ENCODE measurements around the gene RPS25. TPM values are rescaled to one million over a fixed set of nuclear protein-coding genes. Genes with fewer than 3 reads are reported as not detected.

RPS25 gene
- total RNA-seq, 1 experiment from 2014 or later = 1,450 TPM

DNA sequence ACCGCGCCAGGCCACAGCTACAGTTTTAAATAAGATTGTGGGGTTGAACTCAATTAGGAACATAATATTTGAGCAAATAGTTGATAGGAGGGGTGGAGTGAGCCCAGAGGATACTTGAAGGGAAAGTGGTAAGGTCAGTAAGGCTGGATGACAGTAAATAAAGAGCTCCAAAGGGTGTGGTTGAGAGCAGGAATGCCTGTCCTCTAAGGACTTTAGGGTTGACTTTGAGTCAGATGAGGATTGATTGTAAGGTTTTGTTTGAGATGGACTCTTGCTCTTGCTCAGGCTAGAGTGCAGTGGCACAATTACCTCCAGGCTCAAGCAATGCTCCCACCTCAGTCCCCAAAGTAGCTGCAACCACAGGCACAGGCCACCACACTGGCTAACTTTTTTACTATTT lies 44.2 kb downstream of the RPS25 start:
- Histone ChIP-seq H3K18ac (ENCODE audit: insufficient read length, low read depth, low read length) (no peak overlapping the region), H3K4me2 (ENCODE audit: insufficient read depth, insufficient read length, low read length) (no peak overlapping the region), H4K5ac (ENCODE audit: insufficient read length, low read depth, low read length) (no peak overlapping the region), H4K91ac (ENCODE audit: insufficient read length, low read depth, low read length) (no peak overlapping the region), H2BK20ac (ENCODE audit: low read depth, low read length, poor library complexity, severe bottlenecking) (no peak overlapping the region), H3K4me1 (ENCODE audit: insufficient read depth, low read length) (no peaks in the 10 kb centered on the region), H2BK5ac (ENCODE audit: insufficient read length, low read length) (no peak overlapping the region), H4K8ac (replicated peaks; ENCODE audit: insufficient read length, low read depth, low read length) (no peak overlapping the region), H3K9ac (ENCODE audit: extremely low read depth, insufficient read length, low read length) (no peak overlapping the region), H3K79me1 (ENCODE audit: insufficient read depth, low read depth, low read length, poor library complexity, severe bottlenecking) (no peaks in the 10 kb centered on the region), H3K23ac (ENCODE audit: insufficient read length, low read depth, low read length) (no peak overlapping the region), H2AFZ (ENCODE audit: low read length) (no peak overlapping the region), H3T11ph (ENCODE audit: low read length) (no peak overlapping the region), H3K14ac (ENCODE audit: insufficient read depth, low read length) (no peak overlapping the region), H3K56ac (ENCODE audit: insufficient read length, low read depth, low read length) (no peak overlapping the region), H3K79me2 (ENCODE audit: insufficient read depth, low read length) (no peaks in the 10 kb centered on the region), H3K4ac (ENCODE audit: low read depth, low read length) (no peak overlapping the region), H3K27ac (ENCODE audit: insufficient read length, low read depth, low read length) (no peak overlapping the region), H2BK12ac (ENCODE audit: insufficient read length, low read depth, low read length) (no peak overlapping the region), H3K27me3 (ENCODE audit: insufficient read depth, low read length) (no peaks in the 10 kb centered on the region), H2BK15ac (ENCODE audit: low read depth, low read length) (no peak overlapping the region), H3K23me2 (ENCODE audit: insufficient read length, low read depth, low read length, poor library complexity, severe bottlenecking) (no peaks in the 10 kb centered on the region), H2AK5ac (ENCODE audit: insufficient read length, low read length) (no peak overlapping the region), H2BK120ac (ENCODE audit: low read depth, low read length, poor library complexity, severe bottlenecking) (no peak overlapping the region), H3K9me3 (ENCODE audit: control insufficient read depth, low read depth, low read length) (no peaks in the 10 kb centered on the region), H4K20me1 (ENCODE audit: control insufficient read depth, insufficient read depth, insufficient read length) (no peaks in the 10 kb centered on the region)
- H3K4me1 Mint-ChIP-seq = peaks cover 0 to 4% of the 10 kb centered on the region in 2 experiments; a peak in 2 of 4 replicates
- no peak overlapping the region for H3K4me3 Mint-ChIP-seq
- peaks cover 0 to 2% of the 10 kb centered on the region in 2 experiments; a peak in 2 of 5 replicates for H3K9me3 Mint-ChIP-seq
- DNase-seq = no peak
- no peak overlapping the region; a peak in 1 of 7 replicates for H3K27ac Mint-ChIP-seq
- TF ChIP-seq CTCF (conservative IDR thresholded peaks at IDR 0.05) = no peak
- H3K27me3 Mint-ChIP-seq (ENCODE audit: low read depth) = peaks cover 8% of the 10 kb centered on the region; the same call in 1 of the 2 replicates
- H3K36me3 Mint-ChIP-seq (ENCODE audit: insufficient read depth in 1 of 3, low read depth in 3 of 3) = no peaks in the 10 kb centered on the region
- no CpG with 5 or more reads among the region's 2 CpGs for WGBS (ENCODE audit: extremely low coverage, insufficient read length, low lambda C conversion rate)
